A549 treated with dexamethasone at 1 μM for 4 hours (cell line): Measurements from ENCODE around the gene WNK4. TPM values are rescaled to one million over a fixed set of nuclear protein-coding genes. Genes with fewer than 3 reads are reported as not detected.

ENCODE experiments used
- total RNA-seq: library from RNA; stranded (reverse); fragments of 200-300 nt; extraction: Qiagen RNA extraction; gene quantifications from 5 replicates; pipeline ENCODE4 v1.2.3, GENCODE V29; 2022

Gene WNK4
- total RNA-seq, result 0.50 to 1.7 TPM (median 1.1 TPM) in 5 replicates

DNA sequence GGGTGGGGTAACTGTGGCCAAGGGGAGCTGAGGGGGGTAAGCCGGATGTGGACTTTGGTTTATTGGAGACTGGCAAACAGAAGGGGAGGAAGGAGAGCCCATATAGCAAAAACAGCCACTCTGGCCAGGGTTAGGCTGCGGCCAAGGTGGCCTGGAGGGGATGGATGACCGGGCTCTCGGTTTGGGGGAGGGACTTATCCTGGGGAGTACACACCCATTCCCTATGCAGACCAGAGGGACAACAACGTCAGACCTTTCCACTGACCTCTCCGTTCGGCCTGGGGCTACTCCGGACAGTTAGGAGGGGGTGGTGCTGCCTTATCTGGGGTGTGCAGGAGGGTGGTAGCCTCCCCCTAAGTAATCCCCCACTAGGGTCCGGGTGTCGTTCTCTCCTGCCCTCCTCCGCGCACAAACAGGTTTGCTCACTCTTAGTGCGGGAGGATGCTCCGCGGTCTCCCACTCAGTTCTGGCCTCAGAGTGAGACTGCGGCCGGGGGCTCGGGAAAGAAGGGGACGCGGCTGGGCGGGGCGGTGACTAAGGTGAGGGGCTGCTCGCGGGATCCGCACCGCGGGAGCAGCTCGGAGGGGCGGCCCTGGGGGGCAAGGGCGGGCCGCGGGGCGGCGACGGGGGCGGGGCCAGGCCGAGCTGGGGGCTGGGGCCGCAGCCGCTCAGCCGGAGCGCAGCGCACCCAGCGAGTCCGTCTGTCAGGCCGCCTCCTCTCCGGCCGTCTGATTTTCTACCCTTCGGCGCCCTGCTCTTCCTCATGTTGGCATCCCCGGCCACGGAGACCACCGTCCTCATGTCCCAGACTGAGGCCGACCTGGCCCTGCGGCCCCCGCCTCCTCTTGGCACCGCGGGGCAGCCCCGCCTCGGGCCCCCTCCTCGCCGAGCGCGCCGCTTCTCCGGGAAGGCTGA is at the start of gene WNK4:
WNK4 (plus strand) TSS at position 675 of the 915 bp plus-strand sequence; CDS start at position 764, 89 bp downstream.

DNA sequence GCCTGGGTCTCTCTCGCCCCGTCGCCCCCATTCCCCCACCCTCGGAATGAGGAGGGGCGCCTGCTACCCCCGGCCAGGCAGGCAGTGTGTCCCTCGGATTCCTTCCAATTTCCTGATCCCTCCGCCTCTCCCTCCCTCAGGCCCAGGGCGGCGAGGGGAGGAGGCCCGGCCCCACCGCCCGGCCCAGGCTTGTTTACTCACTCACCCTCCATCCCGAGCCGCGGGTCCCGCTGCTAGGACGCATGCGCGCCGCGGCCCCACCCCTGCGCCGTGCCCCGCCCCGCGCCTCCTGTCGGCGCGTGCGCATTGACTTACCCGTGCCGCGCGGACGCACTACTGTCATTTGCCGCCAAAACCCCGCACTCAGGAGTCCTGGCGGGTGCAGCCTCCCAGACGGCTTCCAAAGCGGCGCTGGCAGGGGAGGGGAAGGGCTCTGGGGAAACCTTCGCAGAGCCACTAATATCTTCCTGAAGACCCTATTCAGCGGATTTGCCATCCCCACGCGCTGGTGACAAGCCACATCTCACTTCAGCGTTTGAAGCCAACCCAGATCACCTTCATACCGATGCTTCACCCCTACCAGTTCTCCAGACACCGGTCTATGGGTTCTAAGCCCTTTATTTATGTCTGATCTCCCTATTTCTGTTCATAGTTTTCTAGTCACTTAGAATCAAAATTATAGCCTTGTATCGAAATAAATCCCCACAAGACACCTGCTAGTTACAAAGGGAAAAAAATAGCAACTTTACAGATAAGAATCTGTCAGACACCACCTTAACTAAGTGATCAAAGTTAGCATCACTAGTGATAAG is 35.4 kb upstream of the WNK4 start, which contains the start of gene EZH1:
EZH1 (minus strand) TSS at position 235 of the 812 bp plus-strand sequence. CDS start 16,099 bp downstream, outside the sequence.

DNA sequence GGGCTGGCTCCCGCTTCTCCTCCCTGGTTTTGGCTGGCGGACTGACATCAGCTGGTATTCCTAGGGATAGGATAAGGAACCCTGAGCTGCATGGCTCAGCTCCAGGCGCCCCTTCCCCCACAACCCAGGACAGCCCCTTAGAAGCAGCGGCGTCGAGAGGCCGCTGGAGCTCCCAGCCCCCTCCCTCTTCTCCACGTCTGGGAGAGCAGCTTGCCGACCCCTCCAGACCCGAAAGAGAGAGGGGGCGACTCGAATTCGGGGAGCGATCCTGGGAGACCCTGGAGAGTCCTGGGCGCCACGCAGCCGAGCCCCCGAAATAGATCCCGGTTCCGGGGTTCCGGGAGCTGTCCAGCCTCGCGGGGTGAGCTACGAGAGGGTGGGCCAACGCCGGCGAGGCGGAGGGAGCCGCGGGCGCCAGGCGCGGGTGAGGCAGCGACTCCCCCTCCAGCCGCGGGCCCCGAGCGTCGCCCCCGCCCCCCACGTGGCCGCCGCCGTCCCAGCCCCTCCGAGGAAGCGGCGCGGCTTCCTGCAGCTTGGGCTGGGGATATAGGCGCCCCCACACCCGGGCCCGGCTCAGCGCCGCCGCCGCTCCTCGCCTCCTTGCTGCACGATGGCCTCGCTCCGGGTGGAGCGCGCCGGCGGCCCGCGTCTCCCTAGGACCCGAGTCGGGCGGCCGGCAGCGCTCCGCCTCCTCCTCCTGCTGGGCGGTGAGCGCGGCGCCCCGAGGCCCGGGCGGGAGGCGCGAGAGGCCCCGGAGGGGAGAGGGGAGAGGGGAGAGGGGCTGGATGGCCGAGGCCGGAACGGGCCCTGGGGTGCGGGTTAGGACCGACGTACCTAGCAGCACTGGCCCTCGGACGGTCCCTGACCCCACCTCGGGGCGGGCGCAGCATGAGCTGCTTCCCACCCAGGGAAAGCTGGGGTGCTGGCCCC is 19.5 kb upstream of the WNK4 start, which contains the start of gene RAMP2:
RAMP2 (plus strand) TSS at position 576 of the 930 bp plus-strand sequence; CDS start at position 611, 35 bp downstream.

DNA sequence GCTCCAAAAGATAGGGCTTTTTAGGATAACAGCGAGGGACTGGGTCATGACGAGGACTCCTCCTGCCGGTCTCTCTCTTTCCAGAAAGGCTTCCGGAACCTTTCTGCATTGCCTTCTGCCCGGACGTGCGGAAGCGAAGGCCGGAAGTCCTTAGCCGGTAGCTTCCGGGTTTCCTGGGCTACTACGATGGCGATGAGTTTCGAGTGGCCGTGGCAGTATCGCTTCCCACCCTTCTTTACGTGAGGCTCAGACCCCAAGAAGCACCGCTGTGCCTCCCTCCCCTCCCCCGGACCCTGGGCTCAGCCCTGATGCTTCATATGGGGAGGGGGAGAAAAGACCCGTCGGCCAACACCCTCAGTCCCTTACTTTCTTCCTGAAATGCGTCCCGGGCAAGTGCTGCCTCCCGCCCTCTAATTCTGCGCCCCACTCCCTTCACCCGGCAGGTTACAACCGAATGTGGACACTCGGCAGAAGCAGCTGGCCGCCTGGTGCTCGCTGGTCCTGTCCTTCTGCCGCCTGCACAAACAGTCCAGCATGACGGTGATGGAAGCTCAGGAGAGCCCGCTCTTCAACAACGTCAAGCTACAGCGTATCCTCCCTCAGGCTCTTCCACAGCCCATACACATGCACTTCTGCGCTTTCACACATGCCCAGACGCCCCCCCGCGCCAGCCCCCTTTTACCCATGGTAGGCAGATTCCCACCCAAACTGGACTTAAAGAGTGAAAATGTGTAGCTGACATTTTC is 6.9 kb upstream of the WNK4 start, which contains the start of gene VPS25:
VPS25 (plus strand) TSS at position 160 of the 746 bp plus-strand sequence; CDS start at position 187, 27 bp downstream.

DNA sequence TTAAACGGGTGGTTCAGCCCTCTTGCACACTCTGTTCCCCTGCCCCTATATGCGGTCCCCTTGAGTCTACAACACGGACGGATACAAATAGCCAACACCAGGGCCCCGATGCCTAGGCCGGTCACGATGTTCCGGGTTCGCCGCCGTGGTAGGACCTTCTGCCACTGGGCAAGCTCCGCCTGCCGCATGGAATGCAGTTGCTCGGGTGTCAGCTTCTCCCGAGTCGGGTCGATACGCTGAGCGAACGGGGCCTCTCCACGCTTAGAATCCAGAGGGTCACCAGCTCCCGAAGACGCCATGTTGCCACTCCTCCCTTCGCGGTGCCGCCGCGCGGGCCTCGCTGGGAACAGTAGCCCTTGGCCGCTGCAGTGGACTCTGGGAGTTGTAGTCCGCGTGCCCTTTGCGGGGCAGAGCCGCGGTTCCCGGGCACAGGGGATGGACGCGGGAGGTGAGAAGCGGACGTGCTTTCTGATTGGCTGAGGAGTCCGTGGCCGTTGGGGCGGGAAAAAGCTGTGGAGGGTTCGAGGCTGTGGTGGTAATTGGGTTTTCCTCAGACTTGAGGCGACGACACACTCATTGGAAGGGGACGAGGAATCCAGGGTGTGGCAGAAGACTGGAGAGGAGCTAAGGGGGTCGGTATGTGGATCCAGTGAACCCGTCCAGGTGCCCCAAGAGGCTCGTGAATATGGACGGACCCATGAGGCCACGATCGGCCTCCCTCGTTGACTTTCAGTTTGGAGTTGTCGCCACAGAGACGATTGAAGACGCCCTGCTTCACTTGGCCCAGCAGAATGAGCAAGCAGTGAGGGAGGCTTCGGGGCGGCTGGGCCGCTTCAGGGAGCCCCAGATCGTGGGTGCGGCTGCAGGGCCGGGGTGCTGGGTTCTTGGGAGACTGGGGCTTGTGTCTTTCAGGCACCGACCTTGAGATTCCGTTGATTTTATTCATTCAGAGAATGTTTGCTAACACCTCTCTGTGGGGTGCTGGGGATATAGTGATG is 18.3 kb downstream of the WNK4 start, which contains the start of the genes CNTD1 and COA3:
CNTD1 (plus strand) TSS at position 479 of the 998 bp plus-strand sequence; CDS start at position 686, 207 bp downstream.
COA3 (minus strand) TSS at position 322 of the 998 bp plus-strand sequence; CDS start at position 299, 23 bp downstream.

DNA sequence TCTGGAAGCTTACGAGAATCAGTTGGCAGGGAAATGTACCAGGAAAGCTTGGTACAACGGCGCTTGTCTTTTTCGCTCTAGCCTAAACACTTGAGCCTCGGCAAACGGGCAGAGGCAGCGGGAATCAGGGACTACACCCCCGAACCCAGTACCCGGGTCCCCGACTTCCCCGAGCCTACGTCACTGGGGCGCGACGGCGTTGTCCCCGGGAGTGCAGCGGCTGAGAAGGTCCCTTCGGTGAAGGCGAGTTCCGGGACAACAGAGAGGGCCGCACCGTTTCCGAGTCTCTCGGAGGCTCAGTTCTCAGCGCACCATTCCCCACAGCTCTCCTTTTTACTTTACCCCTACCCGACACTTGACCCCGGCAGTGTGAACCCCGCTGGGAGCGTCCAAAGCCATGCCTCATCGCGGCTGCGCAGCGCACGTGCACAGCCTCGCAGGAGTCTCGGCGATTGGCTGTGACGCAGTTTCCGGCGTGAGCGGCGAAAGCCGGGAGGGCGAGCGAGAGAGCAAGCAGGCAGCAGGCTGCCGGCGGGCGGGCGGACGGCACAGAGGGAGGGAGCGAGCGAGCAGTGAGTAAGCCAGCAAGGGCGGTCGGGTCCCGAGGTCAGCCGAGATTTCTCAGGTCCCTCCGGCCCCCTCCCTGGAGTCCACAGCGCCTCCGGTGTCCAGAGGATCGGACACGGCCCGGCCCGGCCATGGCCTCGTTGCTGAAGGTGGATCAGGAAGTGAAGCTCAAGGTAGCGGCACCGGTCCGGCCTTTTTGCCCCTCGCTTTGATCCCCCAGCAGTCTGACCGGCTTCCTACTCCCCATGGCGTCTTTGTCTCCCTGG is 52.7 kb downstream of the WNK4 start, which contains the start of gene PSME3:
PSME3 (plus strand) TSS at position 464 of the 833 bp plus-strand sequence; CDS start at position 699, 235 bp downstream.

DNA sequence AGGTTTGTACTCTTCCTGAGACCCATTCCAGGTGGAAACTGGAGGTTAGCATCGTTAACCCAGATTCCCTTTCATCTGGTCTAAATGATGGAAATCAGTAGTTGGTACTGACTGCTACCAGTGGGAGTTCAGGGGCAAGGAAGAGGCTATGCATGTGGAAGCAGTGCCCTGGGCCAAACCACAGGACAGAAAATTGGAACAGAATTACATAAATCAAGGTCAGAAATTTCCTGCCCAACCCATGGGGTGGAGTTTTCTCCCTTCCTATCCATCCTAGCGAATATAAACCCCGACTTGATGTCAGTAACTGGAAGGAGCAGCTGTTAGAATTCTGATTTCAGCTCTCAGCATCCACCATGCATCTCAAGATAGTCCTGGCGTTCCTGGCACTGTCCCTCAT is 63.9 kb downstream of the WNK4 start, which contains the start of gene AOC2:
AOC2 (plus strand) TSS at position 310 of the 400 bp plus-strand sequence; CDS start at position 357, 47 bp downstream.

Other genes starting within 250 kb of the WNK4 start
- 28.7 to 43.2 TPM (median 37.9 TPM) in 5 replicates for gene NAGLU, start 244.4 kb upstream of the WNK4 start, total RNA-seq
- 0.89 to 1.5 TPM (median 1.2 TPM) in 5 replicates for gene HSD17B1, start 227.7 kb upstream of the WNK4 start, total RNA-seq
- 96.2 to 121 TPM (median 112 TPM) in 5 replicates for gene COASY, start 218.5 kb upstream of the WNK4 start, total RNA-seq
- gene MLX, start 213.5 kb upstream of the WNK4 start, total RNA-seq, result 53.8 to 68.7 TPM (median 66.2 TPM) in 5 replicates
- 29.1 to 33.7 TPM (median 32.2 TPM) in 5 replicates for gene PSMC3IP, start 202.9 kb upstream of the WNK4 start, total RNA-seq
- 24.9 to 32.1 TPM (median 30.6 TPM) in 5 replicates for gene RETREG3, start 171.2 kb upstream of the WNK4 start, total RNA-seq
- 128 to 160 TPM (median 146 TPM) in 5 replicates for gene TUBG1, start 170.9 kb upstream of the WNK4 start, total RNA-seq
- gene TUBG2, start 121.3 kb upstream of the WNK4 start, total RNA-seq, result 14.0 to 23.3 TPM (median 20.5 TPM) in 5 replicates
- 11.5 to 15.9 TPM (median 14.6 TPM) in 5 replicates for gene PLEKHH3, start 103.6 kb upstream of the WNK4 start, total RNA-seq
- gene CCR10, start 98.8 kb upstream of the WNK4 start, total RNA-seq, result 0.21 to 0.42 TPM (median 0.34 TPM) in 5 replicates
- 3.8 to 6.0 TPM (median 5.8 TPM) in 5 replicates for gene CNTNAP1, start 98.1 kb upstream of the WNK4 start, total RNA-seq
- gene EZH1, start 35.6 kb upstream of the WNK4 start, total RNA-seq, result 9.4 to 12.3 TPM (median 10.0 TPM) in 5 replicates
- gene RAMP2, start 19.4 kb upstream of the WNK4 start, total RNA-seq, result 0.67 to 1.5 TPM (median 0.77 TPM) in 5 replicates
- 112 to 135 TPM (median 113 TPM) in 5 replicates for gene VPS25, start 7.2 kb upstream of the WNK4 start, total RNA-seq
- 120 to 129 TPM (median 122 TPM) in 5 replicates for gene COA3, start 18.1 kb downstream of the WNK4 start, total RNA-seq
- gene CNTD1, start 18.3 kb downstream of the WNK4 start, total RNA-seq, result 0.07 TPM in 1 of 5 replicates, not detected in the others
- 82.3 to 107 TPM (median 86.1 TPM) in 5 replicates for gene BECN1, start 43.7 kb downstream of the WNK4 start, total RNA-seq
- gene PSME3, start 52.8 kb downstream of the WNK4 start, total RNA-seq, result 236 to 259 TPM (median 252 TPM) in 5 replicates
- 1.6 to 3.0 TPM (median 2.4 TPM) in 5 replicates for gene AOC2, start 64.0 kb downstream of the WNK4 start, total RNA-seq
- gene AOC3, start 70.6 kb downstream of the WNK4 start, total RNA-seq, result 0.86 to 2.0 TPM (median 1.1 TPM) in 5 replicates
- 0.06 to 0.09 TPM (median 0.08 TPM) in 3 of 5 replicates, not detected in the others for gene G6PC1, start 120.2 kb downstream of the WNK4 start, total RNA-seq
- gene AARSD1, start 183.8 kb downstream of the WNK4 start, total RNA-seq, result 54.0 to 57.5 TPM (median 55.9 TPM) in 5 replicates
- gene PTGES3L, start 199.5 kb downstream of the WNK4 start, total RNA-seq, result 0.71 to 1.1 TPM (median 0.84 TPM) in 5 replicates
- gene RUNDC1, start 200.0 kb downstream of the WNK4 start, total RNA-seq, result 17.8 to 22.8 TPM (median 21.4 TPM) in 5 replicates
- 2,696 to 3,813 TPM (median 2,782 TPM) in 5 replicates for gene RPL27, start 217.8 kb downstream of the WNK4 start, total RNA-seq
- 16.3 to 18.6 TPM (median 17.6 TPM) in 5 replicates for gene IFI35, start 226.2 kb downstream of the WNK4 start, total RNA-seq
- gene VAT1, start 241.8 kb downstream of the WNK4 start, total RNA-seq, result 208 to 244 TPM (median 229 TPM) in 5 replicates
- gene RND2, start 244.6 kb downstream of the WNK4 start, total RNA-seq, result 0.11 to 0.21 TPM (median 0.13 TPM) in 5 replicates